ENCODE measurements around the gene INAFM1.
"Not testable (repeated sequence)": the region's sequence is repeated elsewhere in the genome, so short reads cannot be mapped to it uniquely, and the experiment has no call there.

DNA sequence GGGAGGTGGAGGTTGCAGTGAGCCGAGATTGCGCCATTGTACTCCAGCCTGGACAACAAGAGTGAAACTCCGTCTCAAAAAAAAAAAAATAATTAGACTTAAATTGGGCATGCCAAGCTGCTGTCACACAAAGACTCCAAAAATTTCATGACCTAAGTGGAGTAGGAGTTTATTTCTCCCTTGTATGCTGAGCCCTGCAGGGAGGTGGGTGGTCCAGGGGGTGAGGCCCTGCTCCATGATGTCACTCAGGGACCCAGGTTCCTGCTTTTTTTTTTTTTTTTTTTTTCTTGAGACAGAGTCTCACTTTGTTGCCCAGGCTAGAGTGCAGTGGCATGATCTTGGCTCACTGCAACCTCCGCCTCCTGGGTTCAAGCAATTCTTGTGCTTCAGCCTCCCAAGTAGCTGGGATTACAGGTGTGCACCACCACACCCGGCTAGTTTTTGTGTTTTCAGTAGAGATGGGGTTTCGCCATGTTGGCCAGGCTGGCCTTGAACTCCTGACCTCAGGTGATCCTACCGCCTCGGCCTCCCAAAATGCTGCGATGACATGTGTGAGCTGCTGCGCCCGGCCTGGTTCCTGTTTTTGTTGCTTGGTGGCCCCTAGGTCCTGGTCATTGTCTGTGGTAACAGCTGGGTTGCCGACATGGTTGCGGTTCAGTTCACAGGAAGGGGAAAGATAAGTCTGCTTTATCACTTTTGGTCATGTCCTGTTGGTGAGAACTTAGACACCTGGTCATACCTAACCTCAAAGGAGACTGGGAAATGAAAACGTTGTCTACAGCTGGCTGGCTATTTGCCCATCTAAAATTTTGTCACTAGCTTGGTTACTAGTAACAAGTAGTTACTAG, 12.5 kb upstream of the INAFM1 start:
- TF ChIP-seq, protein P1, sequence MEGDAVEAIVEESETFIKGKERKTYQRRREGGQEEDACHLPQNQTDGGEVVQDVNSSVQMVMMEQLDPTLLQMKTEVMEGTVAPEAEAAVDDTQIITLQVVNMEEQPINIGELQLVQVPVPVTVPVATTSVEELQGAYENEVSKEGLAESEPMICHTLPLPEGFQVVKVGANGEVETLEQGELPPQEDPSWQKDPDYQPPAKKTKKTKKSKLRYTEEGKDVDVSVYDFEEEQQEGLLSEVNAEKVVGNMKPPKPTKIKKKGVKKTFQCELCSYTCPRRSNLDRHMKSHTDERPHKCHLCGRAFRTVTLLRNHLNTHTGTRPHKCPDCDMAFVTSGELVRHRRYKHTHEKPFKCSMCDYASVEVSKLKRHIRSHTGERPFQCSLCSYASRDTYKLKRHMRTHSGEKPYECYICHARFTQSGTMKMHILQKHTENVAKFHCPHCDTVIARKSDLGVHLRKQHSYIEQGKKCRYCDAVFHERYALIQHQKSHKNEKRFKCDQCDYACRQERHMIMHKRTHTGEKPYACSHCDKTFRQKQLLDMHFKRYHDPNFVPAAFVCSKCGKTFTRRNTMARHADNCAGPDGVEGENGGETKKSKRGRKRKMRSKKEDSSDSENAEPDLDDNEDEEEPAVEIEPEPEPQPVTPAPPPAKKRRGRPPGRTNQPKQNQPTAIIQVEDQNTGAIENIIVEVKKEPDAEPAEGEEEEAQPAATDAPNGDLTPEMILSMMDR (IDR thresholded peaks at IDR 0.05) = not testable (repeated sequence)
- TF ChIP-seq POLR2AphosphoS5 (IDR thresholded peaks at IDR 0.05; ENCODE audit: low read depth, low read length); ZBTB33 (IDR thresholded peaks at IDR 0.05; ENCODE audit: borderline replicate concordance, low read depth); EZH2phosphoT487 (IDR thresholded peaks at IDR 0.05; ENCODE audit: borderline replicate concordance, low read depth); RFX5 (IDR thresholded peaks at IDR 0.05; ENCODE audit: low read length); FOXM1 (IDR thresholded peaks at IDR 0.05; ENCODE audit: low read depth); MAX (IDR thresholded peaks at IDR 0.05; ENCODE audit: low read depth); SIN3A (IDR thresholded peaks at IDR 0.05; ENCODE audit: borderline replicate concordance, low read depth, low read length); MEF2A (IDR thresholded peaks at IDR 0.05; ENCODE audit: borderline replicate concordance, low read depth); RCOR1 (IDR thresholded peaks at IDR 0.05; ENCODE audit: low read length): not testable (repeated sequence)
